Subcutaneous abdominal adipose tissue (tissue), 5 donors: ENCODE results near the gene CBX1.

Experiments
- H3K27ac ChIP-seq: one replicate; pipeline ENCODE4 v1.7.0; 2013; ENCODE audit warnings: low read depth, mild to moderate bottlenecking, inconsistent platforms, low read length, moderate library complexity
- H3K27me3 ChIP-seq, 5 donors: one replicate each; pipeline ENCODE4 v1.7.0; 2013; ENCODE audit warnings: low read length in 5 of 5, inconsistent platforms in 1 of 5; ENCODE audit not compliant: control insufficient read depth in 5 of 5, insufficient read depth in 4 of 5
- H3K36me3 ChIP-seq, 5 donors: one replicate each; pipeline ENCODE4 v1.7.0; 2013; ENCODE audit warnings: low read length in 5 of 5; ENCODE audit not compliant: control insufficient read depth in 5 of 5, insufficient read depth in 5 of 5
- H3K4me1 ChIP-seq, 5 donors: one replicate each; pipeline ENCODE4 v1.7.0; 2013; ENCODE audit warnings: low read length in 5 of 5, mild to moderate bottlenecking in 3 of 5, moderate library complexity in 1 of 5; ENCODE audit not compliant: control insufficient read depth in 5 of 5, insufficient read depth in 5 of 5
- H3K4me3 ChIP-seq, 5 donors: one replicate each; pipeline ENCODE4 v1.7.0; 2013; ENCODE audit warnings: low read length in 5 of 5, low read depth in 1 of 5
- H3K9ac ChIP-seq, 5 donors: one replicate each; pipeline ENCODE4 v1.7.0; 2013; ENCODE audit warnings: low read length in 5 of 5, mild to moderate bottlenecking in 4 of 5, moderate library complexity in 3 of 5
- H3K9me3 ChIP-seq, 5 donors: one replicate each; pipeline ENCODE4 v1.7.0; 2013; ENCODE audit warnings: low read length in 5 of 5; ENCODE audit not compliant: control insufficient read depth in 5 of 5
- donor health status: healthy.
- donor health status: healthy.
- donor health status: healthy.
- donor health status: healthy.
- donor health status: healthy.

Gene CBX1

DNA sequence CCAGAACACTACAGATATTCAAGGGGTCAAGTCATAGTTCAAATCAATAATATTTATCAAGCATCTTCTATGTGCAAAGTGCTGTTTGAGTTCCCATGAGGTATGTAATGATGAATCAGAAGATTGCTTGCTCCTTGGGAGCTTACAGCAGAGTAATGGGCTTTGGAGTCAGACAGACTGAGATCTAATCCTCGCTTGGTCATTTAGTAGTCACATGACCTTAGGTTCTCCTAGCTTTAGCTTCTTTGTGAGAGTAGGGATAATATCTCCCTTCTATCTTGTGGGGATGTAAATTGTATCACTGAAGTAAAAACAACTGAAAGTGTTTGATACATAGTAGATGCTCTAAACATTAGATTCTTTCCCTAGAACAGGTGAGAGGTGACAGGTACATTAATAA, 36.4 kb upstream of the CBX1 start:
- Histone ChIP-seq H3K4me1 (peaks cover 0 to 6% (median 3%) of the 10 kb centered on the region in 5 donors), H3K27ac (no peak overlapping the region), H3K36me3 (no peaks in the 10 kb centered on the region), H3K27me3 (peaks cover 0 to 2% (median 0%) of the 10 kb centered on the region in 5 donors), H3K4me3 (no peak overlapping the region), H3K9me3 (no peaks in the 10 kb centered on the region), H3K9ac (no peak overlapping the region)

GRCh38 chr17:48134912-48135480, 33.7 kb upstream of the CBX1 start:
- no peaks in the 10 kb centered on the region for H3K36me3 ChIP-seq
- H3K4me1 ChIP-seq: peaks cover 0 to 9% (median 3%) of the 10 kb centered on the region in 5 donors
- H3K9ac ChIP-seq: no peak overlapping the region
- no peak overlapping the region for H3K4me3 ChIP-seq
- H3K27ac ChIP-seq: no peak overlapping the region
- H3K27me3 ChIP-seq: peaks cover 0 to 3% (median 0%) of the 10 kb centered on the region in 5 donors
- H3K9me3 ChIP-seq: no peaks in the 10 kb centered on the region

DNA sequence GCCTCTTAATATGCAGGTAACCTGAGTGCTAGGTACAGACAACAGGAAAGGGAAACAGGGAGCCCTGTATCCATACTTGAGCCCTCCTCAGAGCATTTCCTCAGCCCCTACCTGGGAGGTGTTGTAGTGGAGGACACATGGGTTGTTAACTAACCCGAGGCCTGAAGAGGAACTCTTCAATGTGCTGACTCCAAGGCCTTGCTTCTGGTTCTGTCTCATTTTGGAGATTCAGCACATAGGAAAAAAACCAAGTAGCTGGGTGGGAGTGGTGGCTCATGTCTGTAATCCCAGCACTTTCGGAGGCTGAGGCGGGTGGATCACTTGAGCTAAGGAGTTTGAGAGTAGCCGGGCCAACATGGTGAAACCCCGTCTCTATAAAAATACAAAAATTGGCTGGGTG, 31.1 kb upstream of the CBX1 start:
- H3K4me3 ChIP-seq: no peak overlapping the region
- no peaks in the 10 kb centered on the region for H3K36me3 ChIP-seq
- no peak overlapping the region for H3K9ac ChIP-seq
- peaks cover 0 to 3% (median 0%) of the 10 kb centered on the region in 5 donors for H3K27me3 ChIP-seq
- H3K9me3 ChIP-seq: no peaks in the 10 kb centered on the region
- H3K27ac ChIP-seq: no peak overlapping the region
- H3K4me1 ChIP-seq: peaks cover 0 to 5% (median 0%) of the 10 kb centered on the region in 5 donors

DNA sequence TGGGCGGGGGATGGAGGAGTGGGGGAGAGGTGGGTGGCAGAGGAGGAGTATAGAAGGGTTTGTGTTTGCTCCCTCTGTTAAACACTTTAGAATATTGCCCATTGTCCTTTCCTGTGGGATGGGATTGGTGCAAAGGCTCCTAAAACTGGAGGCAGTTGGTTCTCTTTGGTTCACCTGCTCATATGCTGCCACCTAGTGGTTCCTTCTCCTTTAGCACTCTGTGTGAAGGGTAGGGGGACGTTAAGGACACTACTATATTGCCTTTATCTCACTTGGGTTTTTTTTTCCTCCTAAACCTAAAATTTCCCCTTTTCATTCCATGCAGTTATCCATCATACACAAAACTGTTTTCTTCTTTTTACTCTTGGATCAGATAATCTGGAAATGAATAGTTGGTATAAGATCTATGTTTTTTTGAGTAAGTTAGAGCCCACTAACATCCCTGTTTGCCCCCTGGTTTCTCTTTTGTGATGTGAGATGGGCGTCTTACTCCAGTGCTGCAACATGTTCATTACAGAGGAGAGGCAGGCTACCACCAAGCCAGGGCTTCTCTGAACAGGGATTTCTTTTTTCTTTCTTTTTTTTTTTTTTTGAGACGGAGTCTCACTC, 30.0 kb upstream of the CBX1 start:
- no peaks in the 10 kb centered on the region for H3K9me3 ChIP-seq
- no peak overlapping the region for H3K27ac ChIP-seq
- H3K4me1 ChIP-seq: peaks cover 0 to 5% (median 0%) of the 10 kb centered on the region in 5 donors
- no peak overlapping the region for H3K4me3 ChIP-seq
- H3K36me3 ChIP-seq: peaks cover 0 to 7% (median 4%) of the 10 kb centered on the region in 5 donors
- peaks cover 0 to 3% (median 0%) of the 10 kb centered on the region in 5 donors for H3K27me3 ChIP-seq
- no peak overlapping the region for H3K9ac ChIP-seq

- Histone ChIP-seq H3K9me3 (no peaks in the 10 kb centered on the region), H3K36me3 (peaks cover 0 to 17% (median 11%) of the 10 kb centered on the region in 5 donors), H3K27me3 (peaks cover 0 to 3% (median 0%) of the 10 kb centered on the region in 5 donors), H3K4me3 (no peak overlapping the region), H3K4me1 (peaks cover 0 to 5% (median 0%) of the 10 kb centered on the region in 5 donors), H3K27ac (no peak overlapping the region), H3K9ac (no peak overlapping the region)
Measured at GRCh38 chr17:48129981-48130380, 28.7 kb upstream of the CBX1 start.

DNA sequence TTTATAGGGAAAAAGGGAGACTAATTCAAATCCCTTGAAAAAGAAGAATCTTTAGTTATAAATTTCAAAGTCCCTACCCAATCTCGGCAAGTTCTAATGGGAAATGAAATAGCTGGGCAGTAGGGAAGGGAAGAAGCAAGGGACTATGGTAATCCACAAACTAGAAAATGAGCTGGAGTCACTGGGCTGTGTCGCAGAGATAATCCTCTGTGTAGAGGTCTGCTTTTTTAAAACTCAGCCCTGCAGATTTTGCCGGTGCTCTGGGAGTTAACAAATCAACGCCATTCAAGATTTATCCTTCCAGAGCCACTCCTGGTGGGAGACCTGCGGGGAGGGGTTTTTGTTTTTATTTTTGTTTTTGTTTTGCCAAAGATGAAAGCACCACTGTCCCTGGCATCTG, 27.1 kb upstream of the CBX1 start:
- H3K27ac ChIP-seq: no peak overlapping the region
- peaks cover 2 to 22% (median 17%) of the 10 kb centered on the region in 5 donors for H3K36me3 ChIP-seq
- H3K9ac ChIP-seq: no peak overlapping the region
- no peak overlapping the region for H3K4me3 ChIP-seq
- H3K4me1 ChIP-seq: peaks cover 0 to 5% (median 0%) of the 10 kb centered on the region in 5 donors
- H3K27me3 ChIP-seq: peaks cover 0 to 3% (median 0%) of the 10 kb centered on the region in 5 donors
- H3K9me3 ChIP-seq: no peaks in the 10 kb centered on the region

DNA sequence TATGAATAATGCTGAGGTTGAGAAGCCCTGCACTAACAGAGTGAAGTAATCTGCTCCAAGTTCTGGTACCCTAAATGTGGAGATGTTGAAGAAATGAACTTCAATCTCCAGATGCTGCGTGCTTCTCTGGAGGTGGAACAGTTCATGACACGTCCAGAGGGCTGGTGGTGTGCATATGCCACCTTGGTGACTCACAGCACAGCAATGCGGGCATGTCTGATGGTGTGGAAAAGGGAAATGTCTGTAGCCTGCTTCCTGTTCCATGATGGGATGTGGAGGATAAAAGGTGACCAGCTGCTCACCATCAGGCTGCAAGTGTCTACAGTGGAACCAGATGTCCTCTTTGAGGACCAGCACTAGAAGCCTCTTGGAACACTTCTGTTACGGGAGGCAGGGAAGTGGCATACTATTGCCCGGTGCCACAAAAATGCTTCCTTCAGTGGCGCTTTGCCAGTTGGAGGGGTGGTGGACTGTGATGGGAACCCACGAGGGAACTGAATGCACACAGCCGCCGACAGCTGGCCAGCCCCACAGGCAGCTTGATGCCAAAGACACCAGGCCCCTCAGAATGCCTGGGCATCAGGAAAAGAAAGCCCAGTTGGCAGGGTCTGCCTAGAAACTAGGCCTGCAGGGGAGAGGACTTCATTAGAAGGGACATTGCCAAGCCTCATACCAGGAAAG, 26.2 kb upstream of the CBX1 start:
- Histone ChIP-seq H3K9me3 (no peaks in the 10 kb centered on the region), H3K36me3 (peaks cover 2 to 31% (median 26%) of the 10 kb centered on the region in 5 donors), H3K27me3 (peaks cover 0 to 3% (median 0%) of the 10 kb centered on the region in 5 donors), H3K9ac (no peak overlapping the region), H3K27ac (no peak overlapping the region), H3K4me3 (no peak overlapping the region), H3K4me1 (peaks cover 0 to 5% (median 0%) of the 10 kb centered on the region in 5 donors)

- H3K27me3 ChIP-seq: no peaks in the 10 kb centered on the region
- H3K9ac ChIP-seq: peak overlapping the region in 1 of 5 donors; percentile 45
- peaks cover 0 to 2% (median 0%) of the 10 kb centered on the region in 5 donors for H3K4me1 ChIP-seq
- peaks cover 2 to 41% (median 37%) of the 10 kb centered on the region in 5 donors for H3K36me3 ChIP-seq
- H3K9me3 ChIP-seq: no peaks in the 10 kb centered on the region
- H3K4me3 ChIP-seq: no peak overlapping the region
- no peak overlapping the region for H3K27ac ChIP-seq
Measured at GRCh38 chr17:48126532-48126850, 25.2 kb upstream of the CBX1 start.

DNA sequence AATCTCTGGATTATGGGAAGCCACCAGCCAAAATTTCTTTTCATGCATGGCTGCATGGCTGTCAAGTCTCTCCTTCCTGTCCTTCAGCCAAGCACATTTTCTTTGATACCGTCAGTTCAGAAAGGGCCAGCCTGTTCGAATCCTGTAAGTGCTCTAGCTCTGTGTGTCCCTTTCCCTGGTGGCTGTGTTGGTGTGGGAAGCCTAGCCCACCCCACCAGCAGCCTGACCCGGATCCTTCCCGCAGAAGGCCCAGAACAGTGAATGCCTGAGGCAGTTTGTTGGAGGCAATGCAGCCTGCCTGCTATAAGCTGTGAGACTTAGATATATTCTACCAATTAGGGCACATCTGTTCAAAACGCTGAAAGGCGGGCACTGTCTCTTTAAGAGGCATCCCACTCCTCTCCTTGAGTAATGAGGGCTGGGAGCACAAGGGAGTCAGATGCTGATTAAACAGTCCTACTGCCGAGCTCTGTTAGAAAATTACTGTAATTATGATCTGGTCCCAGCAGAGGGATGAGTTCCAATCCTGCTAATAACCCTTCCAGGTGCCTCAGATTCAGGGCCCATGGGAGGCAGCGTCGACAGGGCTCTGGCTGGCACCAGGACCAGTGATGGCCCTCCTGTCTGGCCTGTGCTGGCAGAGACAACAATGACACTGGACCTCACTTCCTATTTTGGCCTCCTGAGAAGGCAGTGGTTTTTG, 24.7 kb upstream of the CBX1 start:
- Histone ChIP-seq H3K4me1 (peaks cover 0 to 2% (median 0%) of the 10 kb centered on the region in 5 donors), H3K9ac (peak overlapping the region in 1 of 5 donors; percentile 45)

More for the DNA sequence above, 24.7 kb upstream of the CBX1 start:
- Histone ChIP-seq H3K36me3 (peaks cover 5 to 47% (median 42%) of the 10 kb centered on the region in 5 donors), H3K27me3 (no peaks in the 10 kb centered on the region), H3K27ac (no peak overlapping the region), H3K9me3 (no peaks in the 10 kb centered on the region), H3K4me3 (no peak overlapping the region)
